Colonic mucosa (tissue), 4 donors: ENCODE data around the gene PRR5. TPM values are rescaled to one million over a fixed set of nuclear protein-coding genes. Genes with fewer than 3 reads are reported as not detected.

Experiments
- DNase-seq: peaks from one replicate; pipeline ENCODE4 v3.0.0-alpha.2; 2020
- H3K27ac ChIP-seq: fragments of 200-600 bp; one replicate; pipeline ENCODE4 v1.8.0; 2021
- H3K27me3 ChIP-seq: fragments of 200-600 bp; one replicate; pipeline ENCODE4 v1.8.0; 2021
- H3K36me3 ChIP-seq: fragments of 200-600 bp; one replicate; pipeline ENCODE4 v1.8.0; 2021
- H3K4me1 ChIP-seq: fragments of 200-600 bp; one replicate; pipeline ENCODE4 v1.8.0; 2021; ENCODE audit warnings: mild to moderate bottlenecking
- H3K4me3 ChIP-seq: fragments of 200-600 bp; one replicate; pipeline ENCODE4 v1.8.0; 2021
- H3K9ac ChIP-seq, 2 donors: one replicate each; pipeline ENCODE4 v1.7.0; 2013; ENCODE audit warnings: control low read depth in 2 of 2, low read depth in 2 of 2, low read length in 2 of 2
- H3K9me3 ChIP-seq: fragments of 200-600 bp; one replicate; pipeline ENCODE4 v1.8.0; 2021
- intact Hi-C: fragments of 100-400 bp; cut with DNase I; formaldehyde crosslinking; loops from one replicate; pipeline ENCODE4 v1.14.1; 2022
- total RNA-seq, 2 donors: library from RNA; stranded (reverse); fragmentation: NEBNext Ultra II Directional in 1 of 2; extraction: Animal tissue kit (Norgen Biotek cat#: 25700) in 1 of 2; gene quantifications; one replicate each; pipeline ENCODE4 v1.2.1, GENCODE V29; 2021
- TF ChIP-seq, protein P1 (sequence below): fragments of 200-600 bp; IDR thresholded peaks from one replicate; pipeline ENCODE4 v1.8.0; 2022; ENCODE audit warnings: antibody characterized with exemption, mild to moderate bottlenecking
- donor health status: healthy.
- donor health status: DM: no; HTN: no; CAD: no.
- donor health status: DM: no; HTN: no; CAD: no.

PRR5 gene
- total RNA-seq, 2 donors from 2014 or later = 21.2 to 45.8 TPM

DNA sequence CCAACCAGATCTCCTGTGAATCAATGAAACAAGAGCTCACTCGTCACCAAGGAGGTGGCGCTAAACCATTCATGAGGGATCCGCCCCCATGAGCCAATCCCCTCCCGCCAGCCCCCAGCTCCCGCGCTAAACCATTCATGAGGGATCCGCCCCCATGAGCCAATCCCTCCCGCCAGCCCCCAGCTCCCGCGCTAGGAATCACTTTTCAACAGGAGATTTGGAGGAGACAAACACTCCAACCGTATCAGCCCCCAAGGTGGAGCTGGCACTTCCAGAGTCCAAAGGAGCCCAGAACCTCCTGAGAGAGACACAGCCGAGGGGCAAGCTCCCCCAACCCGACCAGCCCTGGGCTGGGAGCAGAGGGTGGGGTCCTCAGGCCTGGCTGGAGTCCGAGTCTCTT lies 40.9 kb upstream of the PRR5 start:
- intact Hi-C loops = no loop called here
- Histone ChIP-seq H3K27me3 (no peaks in the 10 kb centered on the region), H3K27ac (no peak overlapping the region), H3K9me3 (no peaks in the 10 kb centered on the region), H3K4me3 (no peak overlapping the region), H3K4me1 (peaks cover 5% of the 10 kb centered on the region), H3K36me3 (no peaks in the 10 kb centered on the region), H3K9ac (no peak overlapping the region)
- no peak for DNase-seq
- TF ChIP-seq, protein P1, sequence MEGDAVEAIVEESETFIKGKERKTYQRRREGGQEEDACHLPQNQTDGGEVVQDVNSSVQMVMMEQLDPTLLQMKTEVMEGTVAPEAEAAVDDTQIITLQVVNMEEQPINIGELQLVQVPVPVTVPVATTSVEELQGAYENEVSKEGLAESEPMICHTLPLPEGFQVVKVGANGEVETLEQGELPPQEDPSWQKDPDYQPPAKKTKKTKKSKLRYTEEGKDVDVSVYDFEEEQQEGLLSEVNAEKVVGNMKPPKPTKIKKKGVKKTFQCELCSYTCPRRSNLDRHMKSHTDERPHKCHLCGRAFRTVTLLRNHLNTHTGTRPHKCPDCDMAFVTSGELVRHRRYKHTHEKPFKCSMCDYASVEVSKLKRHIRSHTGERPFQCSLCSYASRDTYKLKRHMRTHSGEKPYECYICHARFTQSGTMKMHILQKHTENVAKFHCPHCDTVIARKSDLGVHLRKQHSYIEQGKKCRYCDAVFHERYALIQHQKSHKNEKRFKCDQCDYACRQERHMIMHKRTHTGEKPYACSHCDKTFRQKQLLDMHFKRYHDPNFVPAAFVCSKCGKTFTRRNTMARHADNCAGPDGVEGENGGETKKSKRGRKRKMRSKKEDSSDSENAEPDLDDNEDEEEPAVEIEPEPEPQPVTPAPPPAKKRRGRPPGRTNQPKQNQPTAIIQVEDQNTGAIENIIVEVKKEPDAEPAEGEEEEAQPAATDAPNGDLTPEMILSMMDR = no peak

DNA sequence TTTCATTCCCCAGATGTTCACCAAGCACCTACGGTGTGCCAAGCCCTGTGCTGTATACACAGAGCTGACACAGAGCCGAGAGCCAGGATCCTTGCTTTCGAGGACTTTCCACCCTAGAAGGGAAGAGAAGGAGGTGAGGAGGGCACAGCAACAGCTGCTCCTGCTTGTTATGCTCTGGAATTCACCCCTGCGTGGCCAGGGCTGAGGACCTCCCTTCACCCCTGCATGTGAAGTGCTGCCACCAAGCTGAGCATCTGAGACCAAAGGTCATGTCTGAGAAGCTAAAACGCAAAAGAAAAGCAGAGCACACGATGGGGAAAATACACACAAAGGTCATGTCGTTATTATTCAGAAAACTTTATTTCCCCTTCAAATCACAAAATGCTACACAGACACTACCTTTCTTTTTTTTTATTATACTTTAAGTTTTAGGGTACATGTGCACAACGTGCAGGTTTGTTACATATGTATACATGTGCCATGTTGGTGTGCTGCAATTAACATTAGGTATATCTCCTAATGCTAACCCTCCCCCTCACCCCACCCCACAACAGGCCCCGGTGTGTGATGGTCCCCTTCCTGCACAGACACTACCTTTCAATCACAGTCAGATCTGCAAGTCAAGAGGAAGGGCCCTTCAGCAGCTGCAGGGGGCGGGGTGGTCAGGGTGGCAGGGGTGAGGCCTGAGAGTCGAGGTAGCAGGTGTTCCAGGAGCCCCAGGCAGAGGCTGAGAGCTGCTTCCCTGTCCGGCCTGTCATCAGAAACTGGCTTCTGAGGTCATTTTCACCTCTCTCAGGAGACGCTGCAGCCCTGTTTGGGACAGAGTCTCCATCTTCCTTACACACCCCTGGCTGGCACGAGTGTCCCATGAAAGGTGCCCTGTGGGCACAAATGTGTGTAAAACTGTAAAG lies 40.1 kb upstream of the PRR5 start:
- Histone ChIP-seq H3K9ac (no peak overlapping the region), H3K36me3 (no peaks in the 10 kb centered on the region), H3K4me1 (peaks cover 5% of the 10 kb centered on the region), H3K27ac (no peak overlapping the region), H3K9me3 (no peaks in the 10 kb centered on the region), H3K27me3 (no peaks in the 10 kb centered on the region), H3K4me3 (no peak overlapping the region)
- intact Hi-C loops = no loop called here
- TF ChIP-seq, protein P1 = no peak
- DNase-seq = no peak

DNA sequence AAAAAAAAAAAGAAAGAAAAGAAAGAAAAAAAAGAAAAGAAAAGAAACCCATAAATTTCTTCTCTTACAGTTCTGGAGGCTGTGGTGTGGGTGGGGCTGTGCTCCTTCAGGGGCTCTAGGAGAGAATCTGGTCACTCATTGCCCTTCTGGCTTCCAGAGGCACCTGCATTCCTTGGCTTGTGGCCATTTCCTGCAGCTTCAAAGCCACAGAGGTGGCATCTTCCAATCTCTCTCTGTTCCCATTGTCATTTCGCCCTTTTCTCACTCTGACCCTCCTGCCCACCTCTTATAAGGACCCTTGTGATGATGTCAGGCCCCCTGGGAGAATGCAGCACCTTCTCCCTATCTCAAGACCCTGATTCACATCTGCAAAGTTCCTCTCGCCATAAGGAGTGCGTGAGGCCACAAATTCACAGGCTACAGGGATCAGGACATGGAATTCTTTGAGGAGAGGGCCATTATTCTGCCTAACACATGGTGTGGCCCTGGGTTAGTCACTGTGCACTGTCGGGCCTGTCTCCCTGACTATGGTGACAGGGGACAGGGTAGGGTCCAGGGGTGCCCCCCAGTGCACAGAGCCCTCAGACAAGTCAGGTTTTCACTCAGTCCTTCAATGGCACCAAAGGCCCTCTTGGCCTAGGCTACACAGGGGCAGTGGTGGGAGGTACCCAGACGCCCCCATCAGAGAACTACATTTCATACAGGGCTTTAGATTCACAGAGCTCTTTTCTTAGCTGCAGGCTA lies 38.6 kb upstream of the PRR5 start:
- no peak overlapping the region for H3K27ac ChIP-seq
- H3K9ac ChIP-seq = no peak overlapping the region
- peaks cover 11% of the 10 kb centered on the region for H3K27me3 ChIP-seq
- no peaks in the 10 kb centered on the region for H3K36me3 ChIP-seq
- TF ChIP-seq, protein P1 = no peak
- peaks cover 4% of the 10 kb centered on the region for H3K4me1 ChIP-seq
- intact Hi-C loops = no loop called here
- no peaks in the 10 kb centered on the region for H3K9me3 ChIP-seq
- no peak overlapping the region for H3K4me3 ChIP-seq
- no peak for DNase-seq

DNA sequence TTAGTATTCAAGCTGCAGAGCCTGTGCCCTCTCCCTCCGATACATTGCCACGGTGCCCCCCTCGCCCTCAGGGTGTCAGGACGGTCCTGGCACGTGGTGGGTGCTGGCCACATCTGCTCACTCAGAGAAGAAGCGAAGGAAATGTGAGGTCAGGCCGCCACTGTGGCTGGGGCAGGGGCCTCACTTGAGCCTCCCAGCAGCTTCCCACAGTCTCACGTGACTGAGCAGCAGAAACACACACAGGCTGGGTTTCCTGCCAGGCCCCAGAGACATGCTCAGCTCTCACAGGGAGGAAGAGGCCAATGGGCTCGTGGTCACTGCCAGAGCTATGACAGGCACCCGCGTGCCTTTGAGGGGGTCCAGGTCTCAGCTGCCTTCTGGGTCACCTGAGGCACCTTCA lies 37.9 kb upstream of the PRR5 start:
- intact Hi-C loops = no loop called here
- peak; percentile 62 for DNase-seq
- Histone ChIP-seq H3K4me3 (no peak overlapping the region), H3K27me3 (peaks cover 13% of the 10 kb centered on the region), H3K9ac (no peak overlapping the region), H3K36me3 (no peaks in the 10 kb centered on the region), H3K4me1 (no peaks in the 10 kb centered on the region), H3K27ac (no peak overlapping the region), H3K9me3 (no peaks in the 10 kb centered on the region)
- TF ChIP-seq, protein P1 = no peak

DNA sequence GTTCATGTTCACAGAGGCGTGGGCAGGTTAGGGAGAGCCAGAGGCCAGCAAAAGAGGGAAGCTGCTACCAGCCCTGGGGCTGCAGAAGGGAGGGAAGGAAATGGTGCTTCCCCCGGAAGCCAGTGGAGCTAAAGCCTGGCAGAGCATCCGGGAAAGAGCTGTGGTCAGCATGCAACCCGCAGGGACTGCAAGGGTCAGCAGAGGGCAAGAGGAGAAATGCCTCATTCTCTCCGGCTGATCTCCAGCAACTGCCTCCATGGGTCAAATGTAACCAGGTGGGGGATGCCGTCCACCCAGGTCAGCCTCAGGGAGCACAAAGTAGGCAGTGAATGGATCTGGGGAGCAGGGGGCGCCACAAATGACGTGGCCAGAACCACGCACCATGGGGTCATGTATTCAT lies 36.9 kb upstream of the PRR5 start:
- Histone ChIP-seq H3K4me1 (no peaks in the 10 kb centered on the region), H3K27ac (no peak overlapping the region), H3K9ac (no peak overlapping the region), H3K27me3 (peaks cover 21% of the 10 kb centered on the region), H3K36me3 (no peaks in the 10 kb centered on the region), H3K4me3 (no peak overlapping the region), H3K9me3 (no peaks in the 10 kb centered on the region)
- no peak for DNase-seq
- TF ChIP-seq, protein P1 = no peak
- intact Hi-C loops = no loop called here
